Panc1 (cell line): ENCODE data around the gene COL16A1. TPM values are rescaled to one million over a fixed set of nuclear protein-coding genes. Genes with fewer than 3 reads are reported as not detected.

Experiments used
- ATAC-seq: fragments of 200-7000 bp; cut with Tn5 transposase; 2 replicates; pipeline ENCODE4 v1.9.1; 2020; ENCODE audit warnings: mild to moderate bottlenecking, moderate library complexity
- BruUV-seq: library from RNA; stranded (reverse); fragments of 400-500 nt; replicated peaks from 2 replicates; lab custom pipeline; 2021; lab: Mats Ljungman, UMichigan
- CTCF ChIA-PET: fragments of 300-600 bp; sonication (Branson Sonifier 250); formaldehyde crosslinking; loops from one replicate; lab custom pipeline; 2022; ENCODE audit warnings: antibody characterized with exemption; lab: Charles Lee
- POLR2A ChIA-PET: fragments of 300-600 bp; sonication (Branson Sonifier 250); formaldehyde crosslinking; loops from one replicate; lab custom pipeline; 2022; ENCODE audit warnings: antibody characterized with exemption; lab: Charles Lee
- DNase-seq: peaks from one replicate; pipeline ENCODE4 v3.0.0-alpha.2; 2010; ENCODE audit warnings: low read depth, low spot score
- H3K27ac ChIP-seq: 2 replicates; pipeline ENCODE4 v1.5.1; 2011; ENCODE audit warnings: mild to moderate bottlenecking, low read length, inconsistent platforms
- H3K27me3 ChIP-seq: fragments of 200-500 bp; sonication (Bioruptor generic); 2 replicates; pipeline ENCODE4 v1.6.0; 2014; ENCODE audit warnings: low read length, inconsistent platforms; ENCODE audit not compliant: control insufficient read depth, insufficient read depth
- H3K36me3 ChIP-seq: fragments of 200-500 bp; sonication (Bioruptor generic); 2 replicates; pipeline ENCODE4 v1.5.1; 2014; ENCODE audit warnings: inconsistent platforms, mild to moderate bottlenecking, low read length, moderate library complexity; ENCODE audit not compliant: control insufficient read depth, insufficient read depth
- H3K4me1 ChIP-seq: 2 replicates; pipeline ENCODE4 v1.5.1; 2011; ENCODE audit warnings: inconsistent platforms, mild to moderate bottlenecking, low read length, moderate library complexity; ENCODE audit not compliant: control insufficient read depth, insufficient read depth
- H3K4me3 ChIP-seq, 2 experiments: 2 replicates each; pipeline ENCODE4 v1.5.1; 2011 to 2012; ENCODE audit warnings: low read depth in 2 of 2, low read length in 2 of 2, mild to moderate bottlenecking in 2 of 2, inconsistent platforms in 1 of 2, moderate library complexity in 1 of 2
- H3K9me3 ChIP-seq: fragments of 200-500 bp; sonication (Bioruptor generic); 2 replicates; pipeline ENCODE4 v1.5.1; 2014; ENCODE audit warnings: low read depth, mild to moderate bottlenecking, inconsistent platforms, low read length, moderate library complexity; ENCODE audit not compliant: control insufficient read depth, insufficient read depth
- POLR2AphosphoS5 ChIP-seq: IDR thresholded peaks from 2 replicates; pipeline ENCODE4 v1.6.1; 2012; ENCODE audit warnings: mild to moderate bottlenecking, low read depth, low read length, moderate library complexity
- SIN3A ChIP-seq: IDR thresholded peaks from 2 replicates; pipeline ENCODE4 v1.6.1; 2012; ENCODE audit warnings: low read depth, mild to moderate bottlenecking, low read length, moderate library complexity, borderline replicate concordance; ENCODE audit not compliant: insufficient read depth
- TCF7L2 ChIP-seq: IDR thresholded peaks from 2 replicates; pipeline ENCODE4 v1.6.1; 2011; ENCODE audit warnings: mild to moderate bottlenecking, low read depth, low read length, inconsistent platforms
- in situ Hi-C: cut with HindIII; loops from 2 replicates; pipeline ENCODE4 v1.10.0; 2016; ENCODE audit warnings: low sequenced_read_pairs, low pct_unique_long_range_greater_than_20kb
- intact Hi-C: fragments of 100-400 bp; cut with micrococcal nuclease; formaldehyde crosslinking; loops from one replicate; pipeline ENCODE4 v1.10.0; 2022; ENCODE audit not compliant: unreplicated experiment
- total RNA-seq: library from RNA; stranded (reverse); gene quantifications from one replicate; pipeline ENCODE4 v1.2.1, GENCODE V29; 2021; ENCODE audit not compliant: unreplicated experiment
- TF ChIP-seq, protein P1 (sequence below), 2 experiments: IDR thresholded peaks; 2 replicates each; pipeline ENCODE4 v1.6.1; 2011 to 2012; ENCODE audit warnings: low read depth in 2 of 2, control low read depth in 1 of 2, low read length in 1 of 2, mild to moderate bottlenecking in 1 of 2, moderate library complexity in 1 of 2; ENCODE audit not compliant: insufficient read depth in 1 of 2
- TF ChIP-seq, protein P2 (sequence below): fragments of 450-650 bp; IDR thresholded peaks from 2 replicates; pipeline ENCODE4 v1.5.1; 2017; ENCODE audit warnings: mild to moderate bottlenecking

The COL16A1 gene
- total RNA-seq, 1 experiment from 2014 or later: 7.6 TPM

DNA sequence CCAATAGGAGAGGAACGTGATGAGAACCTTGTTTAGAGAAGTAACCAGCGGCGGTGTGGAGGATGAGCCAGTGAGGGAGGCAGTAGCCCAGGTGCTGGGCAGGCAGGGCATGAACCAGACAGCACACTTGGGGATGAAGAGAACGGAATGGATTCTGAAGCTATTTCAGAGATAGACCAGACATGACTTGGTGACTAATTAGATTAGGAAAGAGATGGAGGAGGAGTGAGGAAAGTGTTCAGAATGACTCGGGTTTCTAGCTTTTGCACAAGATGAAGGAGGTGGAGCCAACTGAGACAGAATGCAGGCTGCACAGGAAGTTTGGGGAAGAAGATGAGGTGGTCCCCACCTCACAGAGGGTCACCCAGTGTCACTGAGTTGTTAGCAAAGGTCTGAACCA is 64.3 kb downstream of the COL16A1 start:
- no peaks in the 10 kb centered on the region; the same call in 1 of the 2 replicates for H3K36me3 ChIP-seq
- no TSS peak for BruUV-seq
- ChIA-PET POLR2A (no interaction called here), CTCF (no interaction called here)
- in situ Hi-C loops: no loop called here
- H3K27ac ChIP-seq: no peak overlapping the region
- peaks cover 22% of the 10 kb centered on the region for H3K4me1 ChIP-seq
- DNase-seq: no peak
- ATAC-seq: no peak
- no peak overlapping the region for H3K4me3 ChIP-seq
- TF ChIP-seq, protein P1, sequence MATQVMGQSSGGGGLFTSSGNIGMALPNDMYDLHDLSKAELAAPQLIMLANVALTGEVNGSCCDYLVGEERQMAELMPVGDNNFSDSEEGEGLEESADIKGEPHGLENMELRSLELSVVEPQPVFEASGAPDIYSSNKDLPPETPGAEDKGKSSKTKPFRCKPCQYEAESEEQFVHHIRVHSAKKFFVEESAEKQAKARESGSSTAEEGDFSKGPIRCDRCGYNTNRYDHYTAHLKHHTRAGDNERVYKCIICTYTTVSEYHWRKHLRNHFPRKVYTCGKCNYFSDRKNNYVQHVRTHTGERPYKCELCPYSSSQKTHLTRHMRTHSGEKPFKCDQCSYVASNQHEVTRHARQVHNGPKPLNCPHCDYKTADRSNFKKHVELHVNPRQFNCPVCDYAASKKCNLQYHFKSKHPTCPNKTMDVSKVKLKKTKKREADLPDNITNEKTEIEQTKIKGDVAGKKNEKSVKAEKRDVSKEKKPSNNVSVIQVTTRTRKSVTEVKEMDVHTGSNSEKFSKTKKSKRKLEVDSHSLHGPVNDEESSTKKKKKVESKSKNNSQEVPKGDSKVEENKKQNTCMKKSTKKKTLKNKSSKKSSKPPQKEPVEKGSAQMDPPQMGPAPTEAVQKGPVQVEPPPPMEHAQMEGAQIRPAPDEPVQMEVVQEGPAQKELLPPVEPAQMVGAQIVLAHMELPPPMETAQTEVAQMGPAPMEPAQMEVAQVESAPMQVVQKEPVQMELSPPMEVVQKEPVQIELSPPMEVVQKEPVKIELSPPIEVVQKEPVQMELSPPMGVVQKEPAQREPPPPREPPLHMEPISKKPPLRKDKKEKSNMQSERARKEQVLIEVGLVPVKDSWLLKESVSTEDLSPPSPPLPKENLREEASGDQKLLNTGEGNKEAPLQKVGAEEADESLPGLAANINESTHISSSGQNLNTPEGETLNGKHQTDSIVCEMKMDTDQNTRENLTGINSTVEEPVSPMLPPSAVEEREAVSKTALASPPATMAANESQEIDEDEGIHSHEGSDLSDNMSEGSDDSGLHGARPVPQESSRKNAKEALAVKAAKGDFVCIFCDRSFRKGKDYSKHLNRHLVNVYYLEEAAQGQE (IDR thresholded peaks at IDR 0.05; ENCODE audit: insufficient read depth in 1 of 2, low read depth in 2 of 2, low read length in 1 of 2): no peak
- TF ChIP-seq, protein P2, sequence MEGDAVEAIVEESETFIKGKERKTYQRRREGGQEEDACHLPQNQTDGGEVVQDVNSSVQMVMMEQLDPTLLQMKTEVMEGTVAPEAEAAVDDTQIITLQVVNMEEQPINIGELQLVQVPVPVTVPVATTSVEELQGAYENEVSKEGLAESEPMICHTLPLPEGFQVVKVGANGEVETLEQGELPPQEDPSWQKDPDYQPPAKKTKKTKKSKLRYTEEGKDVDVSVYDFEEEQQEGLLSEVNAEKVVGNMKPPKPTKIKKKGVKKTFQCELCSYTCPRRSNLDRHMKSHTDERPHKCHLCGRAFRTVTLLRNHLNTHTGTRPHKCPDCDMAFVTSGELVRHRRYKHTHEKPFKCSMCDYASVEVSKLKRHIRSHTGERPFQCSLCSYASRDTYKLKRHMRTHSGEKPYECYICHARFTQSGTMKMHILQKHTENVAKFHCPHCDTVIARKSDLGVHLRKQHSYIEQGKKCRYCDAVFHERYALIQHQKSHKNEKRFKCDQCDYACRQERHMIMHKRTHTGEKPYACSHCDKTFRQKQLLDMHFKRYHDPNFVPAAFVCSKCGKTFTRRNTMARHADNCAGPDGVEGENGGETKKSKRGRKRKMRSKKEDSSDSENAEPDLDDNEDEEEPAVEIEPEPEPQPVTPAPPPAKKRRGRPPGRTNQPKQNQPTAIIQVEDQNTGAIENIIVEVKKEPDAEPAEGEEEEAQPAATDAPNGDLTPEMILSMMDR: no peak
- TF ChIP-seq POLR2AphosphoS5 (no peak), SIN3A (no peak), TCF7L2 (no peak)
- no peaks in the 10 kb centered on the region for H3K9me3 ChIP-seq
- intact Hi-C loops: no loop called here
- no peaks in the 10 kb centered on the region for H3K27me3 ChIP-seq

DNA sequence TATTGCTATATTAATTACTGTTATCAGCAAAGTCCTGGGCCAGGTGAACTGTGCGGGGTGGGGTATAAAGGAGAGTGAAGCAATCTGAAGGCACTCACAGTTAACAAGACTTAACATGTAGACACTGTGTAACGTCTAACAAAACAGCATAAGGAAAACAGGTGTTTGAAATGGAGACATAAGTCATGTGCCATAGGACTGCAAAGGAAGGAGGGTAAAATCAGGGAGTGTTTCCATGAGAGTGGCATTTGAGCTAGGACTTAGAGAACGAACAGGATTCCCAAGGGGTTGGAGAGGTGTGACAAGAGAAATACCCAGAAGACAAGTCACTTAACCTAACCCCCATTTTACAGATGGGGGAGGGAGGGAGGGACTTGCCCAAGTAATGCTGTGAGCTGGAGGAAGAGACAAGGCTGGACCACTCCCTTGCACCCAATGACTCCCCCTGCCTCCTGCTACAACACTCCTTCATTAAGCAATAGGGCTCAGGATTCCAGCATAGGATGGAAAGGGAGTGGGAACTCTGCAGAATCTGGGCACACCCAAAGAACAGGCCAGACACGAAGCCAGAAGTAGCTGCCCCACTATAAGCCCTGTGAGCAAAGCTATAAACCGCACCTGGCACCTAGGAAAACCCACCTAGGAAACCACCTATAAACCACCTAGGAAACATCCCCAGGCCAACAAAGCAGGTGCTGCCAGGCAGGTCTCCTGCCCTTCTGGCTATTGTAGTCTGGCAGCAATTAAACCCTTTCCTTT is 65.7 kb downstream of the COL16A1 start:
- Histone ChIP-seq H3K4me3 (no peak overlapping the region), H3K9me3 (no peaks in the 10 kb centered on the region), H3K27me3 (no peaks in the 10 kb centered on the region), H3K27ac (no peak overlapping the region), H3K36me3 (no peaks in the 10 kb centered on the region), H3K4me1 (peaks cover 15% of the 10 kb centered on the region)
- BruUV-seq: no TSS peak
- ChIA-PET POLR2A (interaction anchor here (0.6 kb wide), 2 partner anchors 331 to 336 kb away, joined by 4 to 6 read pairs; no protein-coding TSS in a partner anchor), CTCF (no interaction called here)
- TF ChIP-seq, protein P2: no peak
- TF ChIP-seq, protein P1 (IDR thresholded peaks at IDR 0.05; ENCODE audit: insufficient read depth in 1 of 2, low read depth in 2 of 2, low read length in 1 of 2): no peak
- TF ChIP-seq TCF7L2: no peak
- no peak for TF ChIP-seq POLR2AphosphoS5
- TF ChIP-seq SIN3A: no peak
- DNase-seq (no peak), ATAC-seq (no peak)
- intact Hi-C loops: no loop called here
- in situ Hi-C loops: no loop called here
